Erythroblast (primary cell): ENCODE results near the gene RELN.

Experiments
- GATA1 ChIP-seq: IDR thresholded peaks from 2 replicates; pipeline ENCODE4 v1.6.1; 2011; ENCODE audit warnings: low read depth, mild to moderate bottlenecking, control low read depth, low read length, moderate library complexity
- POLR2A ChIP-seq: IDR thresholded peaks from 2 replicates; pipeline ENCODE4 v1.6.1; 2011; ENCODE audit warnings: mild to moderate bottlenecking, low read length

DNA sequence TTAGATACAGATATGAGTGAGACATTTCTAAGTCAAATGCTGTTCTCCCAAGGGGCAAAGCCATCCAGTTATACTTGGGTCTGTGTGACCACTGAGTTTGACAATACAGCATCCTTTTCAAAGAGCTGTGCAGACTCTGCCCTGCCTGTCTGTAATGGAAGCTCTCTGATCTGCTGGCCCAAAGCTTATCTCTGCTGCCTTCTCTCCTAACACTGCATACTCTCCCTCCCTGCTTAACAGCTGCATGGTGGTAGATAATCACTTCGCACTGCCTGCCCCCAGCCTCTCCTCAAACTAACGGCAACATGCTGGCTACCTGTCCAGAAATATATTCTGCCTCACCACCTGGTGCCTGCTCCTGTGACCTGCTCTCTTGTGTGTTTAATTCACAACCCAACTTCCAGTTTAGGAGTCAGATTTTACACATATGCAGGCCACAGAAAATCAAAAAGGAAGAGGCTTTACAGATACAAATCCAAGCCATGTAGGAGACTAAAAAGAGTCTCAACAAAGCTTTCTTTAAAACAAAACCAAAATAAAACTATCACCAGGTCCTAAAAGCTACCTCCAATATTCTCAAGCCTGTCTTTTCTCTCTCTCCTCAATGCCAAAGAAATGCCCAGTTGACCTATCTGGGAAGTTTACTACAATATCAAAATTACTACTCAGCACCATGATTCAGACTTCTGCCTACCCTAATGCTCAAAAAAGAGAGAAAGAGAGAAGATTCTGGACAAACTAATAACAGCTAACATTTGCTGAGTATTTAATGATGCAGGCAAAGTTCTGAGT is 145.6 kb downstream of the RELN start:
- TF ChIP-seq POLR2A (no peak), GATA1 (peak; percentile 87)
